HepG2 (cell line): ENCODE measurements around the gene NOCT. TPM values are rescaled to one million over a fixed set of nuclear protein-coding genes. Genes with fewer than 3 reads are reported as not detected.

ENCODE experiments used
- AHR ChIP-seq: IDR thresholded peaks from 2 replicates; pipeline ENCODE4 v1.6.1; 2018; ENCODE audit warnings: missing genetic modification reagents, missing compliant biosample characterization
- HDAC6 ChIP-seq: fragments of 200-600 bp; sonication (generic); IDR thresholded peaks from 2 replicates; pipeline ENCODE4 v1.7.0; 2017; ENCODE audit warnings: mild to moderate bottlenecking, antibody characterized with exemption, low read length, low read depth
- HOXA3 ChIP-seq: sonication (generic); formaldehyde crosslinking; IDR thresholded peaks from 2 replicates; pipeline ENCODE4 v1.5.0; 2020; ENCODE audit warnings: missing genetic modification reagents
- KDM4B ChIP-seq: sonication (generic); formaldehyde crosslinking; IDR thresholded peaks from 2 replicates; pipeline ENCODE4 v1.4.0; 2020; ENCODE audit warnings: missing genetic modification reagents
- KLF6 ChIP-seq: IDR thresholded peaks from 2 replicates; pipeline ENCODE4 v1.8.0; 2016; ENCODE audit warnings: missing biosample characterization, missing genetic modification reagents
- MEIS2 ChIP-seq: sonication (generic); formaldehyde crosslinking; IDR thresholded peaks from 2 replicates; pipeline ENCODE4 v1.9.0; 2021; ENCODE audit warnings: mild to moderate bottlenecking, missing genetic modification reagents
- NFKB2 ChIP-seq: sonication (generic); formaldehyde crosslinking; IDR thresholded peaks from 2 replicates; pipeline ENCODE4 v1.4.0; 2020; ENCODE audit warnings: missing genetic modification reagents, borderline replicate concordance
- NFKBIZ ChIP-seq: IDR thresholded peaks from 2 replicates; pipeline ENCODE4 v1.6.1; 2018; ENCODE audit warnings: missing genetic modification reagents, missing compliant biosample characterization
- SIX4 ChIP-seq: sonication (generic); formaldehyde crosslinking; IDR thresholded peaks from 2 replicates; pipeline ENCODE4 v1.4.0; 2020; ENCODE audit warnings: missing genetic modification reagents
- TAF15 ChIP-seq: fragments of 200-400 bp; formaldehyde crosslinking; IDR thresholded peaks from one replicate; pipeline ENCODE4 v1.6.1; 2018; ENCODE audit warnings: mild to moderate bottlenecking, low read depth, low read length; ENCODE audit not compliant: poor library complexity, severe bottlenecking
- TCF7 ChIP-seq: sonication (generic); IDR thresholded peaks from 2 replicates; pipeline ENCODE4 v1.6.1; 2016; ENCODE audit warnings: antibody characterized with exemption, low read depth
- ZBTB1 ChIP-seq: sonication (generic); formaldehyde crosslinking; IDR thresholded peaks from 2 replicates; pipeline ENCODE4 v1.4.0; 2020; ENCODE audit warnings: missing genetic modification reagents, borderline replicate concordance
- ZNF232 ChIP-seq: sonication (generic); formaldehyde crosslinking; IDR thresholded peaks from 2 replicates; pipeline ENCODE4 v1.4.0; 2020; ENCODE audit warnings: missing genetic modification reagents, borderline replicate concordance
- ZNF451 ChIP-seq: sonication (generic); formaldehyde crosslinking; IDR thresholded peaks from 2 replicates; pipeline ENCODE4 v1.5.0; 2020; ENCODE audit warnings: mild to moderate bottlenecking, missing genetic modification reagents
- ZNF564 ChIP-seq: sonication (generic); formaldehyde crosslinking; IDR thresholded peaks from 2 replicates; pipeline ENCODE4 v1.8.1; 2023; ENCODE audit warnings: mild to moderate bottlenecking, missing genetic modification reagents
- ZNF678 ChIP-seq: sonication (generic); formaldehyde crosslinking; IDR thresholded peaks from 2 replicates; pipeline ENCODE4 v1.4.0; 2020; ENCODE audit warnings: mild to moderate bottlenecking, missing genetic modification reagents
- ZNF792 ChIP-seq: IDR thresholded peaks from 2 replicates; pipeline ENCODE4 v1.6.1; 2016
- ZSCAN12 ChIP-seq: sonication (generic); formaldehyde crosslinking; IDR thresholded peaks from 2 replicates; pipeline ENCODE4 v1.9.0; 2021; ENCODE audit warnings: mild to moderate bottlenecking, missing genetic modification reagents
- ZSCAN29 ChIP-seq: sonication (generic); formaldehyde crosslinking; conservative IDR thresholded peaks from 2 replicates; pipeline ENCODE4 v1.4.0; 2020; ENCODE audit warnings: mild to moderate bottlenecking, missing genetic modification reagents
- polyA plus RNA-seq, 8 experiments: library from polyadenylated mRNA; depleted of rRNA in 3 of 8; stranded (reverse) in 7 of 8; unstranded in 1 of 8; fragments of >200 nt; fragmentation: Illumina TruSeq in 4 of 8; extraction: Trizol in 4 of 8; gene quantifications; 2 replicates each; pipeline versions ENCODE4 v1.2.1 to v1.2.3, GENCODE V29; 2011 to 2016; ENCODE audit warnings: low read depth in 4 of 8, missing spikeins in 1 of 8, mixed read lengths in 1 of 8; ENCODE audit not compliant: insufficient read depth in 1 of 8
- total RNA-seq, 5 experiments: library from RNA; depleted of rRNA; stranded (reverse); fragments of >200 nt; fragmentation: Illumina TruSeq; extraction: Trizol; gene quantifications; 2 replicates each; pipeline ENCODE4 v1.2.3, GENCODE V29; 2016; ENCODE audit warnings: low read depth in 1 of 5
- TF ChIP-seq, protein P1 (sequence below): sonication (generic); formaldehyde crosslinking; IDR thresholded peaks from 2 replicates; pipeline ENCODE4 v1.8.0; 2022; ENCODE audit warnings: mild to moderate bottlenecking, missing genetic modification reagents, moderate library complexity
- TF ChIP-seq, protein P2 (sequence below): sonication (generic); formaldehyde crosslinking; IDR thresholded peaks from 2 replicates; pipeline ENCODE4 v1.4.0; 2020; ENCODE audit warnings: mild to moderate bottlenecking, missing genetic modification reagents
- TF ChIP-seq, protein P3 (sequence below): sonication (generic); formaldehyde crosslinking; IDR thresholded peaks from 2 replicates; pipeline ENCODE4 v1.4.0; 2020; ENCODE audit warnings: missing genetic modification reagents
- TF ChIP-seq, protein P4 (sequence below): sonication (generic); formaldehyde crosslinking; IDR thresholded peaks from 2 replicates; pipeline ENCODE4 v1.9.0; 2021; ENCODE audit warnings: missing genetic modification reagents, mild to moderate bottlenecking, borderline replicate concordance

NOCT gene
- total and polyA plus RNA-seq, 2 of the 13 experiments (the other 11 are each of a cell fraction or from before 2014, with no cell fraction given), result 3.6 to 13.1 TPM

DNA sequence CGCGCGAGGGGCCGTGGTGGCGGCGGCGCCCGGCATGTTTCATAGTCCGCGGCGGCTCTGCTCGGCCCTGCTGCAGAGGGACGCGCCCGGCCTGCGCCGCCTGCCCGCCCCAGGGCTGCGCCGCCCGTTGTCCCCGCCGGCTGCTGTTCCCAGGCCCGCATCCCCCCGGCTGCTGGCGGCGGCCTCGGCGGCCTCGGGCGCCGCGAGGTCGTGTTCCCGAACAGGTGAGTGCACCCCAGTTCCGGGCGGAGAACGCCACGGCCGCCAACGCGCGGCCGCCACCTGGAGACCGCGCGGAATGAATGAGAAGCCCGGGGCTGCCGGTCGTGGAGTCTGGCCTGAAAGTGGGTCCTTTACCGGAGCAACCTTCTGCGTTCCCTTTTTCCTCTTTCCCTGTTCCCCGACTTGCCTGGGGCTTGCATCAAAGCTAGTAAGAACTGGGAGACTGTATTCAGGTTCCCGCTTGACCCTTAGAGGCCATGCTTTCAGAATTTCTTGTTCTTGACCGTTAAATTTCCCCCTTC is 429 bp downstream of the NOCT start (continued):
- TF ChIP-seq, protein P1, sequence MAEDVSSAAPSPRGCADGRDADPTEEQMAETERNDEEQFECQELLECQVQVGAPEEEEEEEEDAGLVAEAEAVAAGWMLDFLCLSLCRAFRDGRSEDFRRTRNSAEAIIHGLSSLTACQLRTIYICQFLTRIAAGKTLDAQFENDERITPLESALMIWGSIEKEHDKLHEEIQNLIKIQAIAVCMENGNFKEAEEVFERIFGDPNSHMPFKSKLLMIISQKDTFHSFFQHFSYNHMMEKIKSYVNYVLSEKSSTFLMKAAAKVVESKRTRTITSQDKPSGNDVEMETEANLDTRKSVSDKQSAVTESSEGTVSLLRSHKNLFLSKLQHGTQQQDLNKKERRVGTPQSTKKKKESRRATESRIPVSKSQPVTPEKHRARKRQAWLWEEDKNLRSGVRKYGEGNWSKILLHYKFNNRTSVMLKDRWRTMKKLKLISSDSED (CRISPR knock-in tag), result no peak
- TF ChIP-seq ZNF451 (CRISPR knock-in tag), result no peak
- no peak for TF ChIP-seq ZNF792 (CRISPR knock-in tag)
- no peak for TF ChIP-seq TCF7
- TF ChIP-seq NFKB2 (CRISPR knock-in tag), result no peak
- no peak for TF ChIP-seq MEIS2 (CRISPR knock-in tag)
- TF ChIP-seq SIX4 (CRISPR knock-in tag), result no peak
- no peak for TF ChIP-seq ZNF232 (CRISPR knock-in tag)
- TF ChIP-seq KLF6 (CRISPR knock-in tag), result no peak
- TF ChIP-seq ZNF564, result no peak
- TF ChIP-seq TAF15, result no peak
- TF ChIP-seq ZSCAN29 (CRISPR knock-in tag), result no peak
- no peak for TF ChIP-seq ZSCAN12 (CRISPR knock-in tag)
- no peak for TF ChIP-seq ZBTB1
- no peak for TF ChIP-seq AHR
- TF ChIP-seq KDM4B, result no peak
- TF ChIP-seq HDAC6, result no peak
- no peak for TF ChIP-seq NFKBIZ (CRISPR knock-in tag)
- TF ChIP-seq, protein P2, sequence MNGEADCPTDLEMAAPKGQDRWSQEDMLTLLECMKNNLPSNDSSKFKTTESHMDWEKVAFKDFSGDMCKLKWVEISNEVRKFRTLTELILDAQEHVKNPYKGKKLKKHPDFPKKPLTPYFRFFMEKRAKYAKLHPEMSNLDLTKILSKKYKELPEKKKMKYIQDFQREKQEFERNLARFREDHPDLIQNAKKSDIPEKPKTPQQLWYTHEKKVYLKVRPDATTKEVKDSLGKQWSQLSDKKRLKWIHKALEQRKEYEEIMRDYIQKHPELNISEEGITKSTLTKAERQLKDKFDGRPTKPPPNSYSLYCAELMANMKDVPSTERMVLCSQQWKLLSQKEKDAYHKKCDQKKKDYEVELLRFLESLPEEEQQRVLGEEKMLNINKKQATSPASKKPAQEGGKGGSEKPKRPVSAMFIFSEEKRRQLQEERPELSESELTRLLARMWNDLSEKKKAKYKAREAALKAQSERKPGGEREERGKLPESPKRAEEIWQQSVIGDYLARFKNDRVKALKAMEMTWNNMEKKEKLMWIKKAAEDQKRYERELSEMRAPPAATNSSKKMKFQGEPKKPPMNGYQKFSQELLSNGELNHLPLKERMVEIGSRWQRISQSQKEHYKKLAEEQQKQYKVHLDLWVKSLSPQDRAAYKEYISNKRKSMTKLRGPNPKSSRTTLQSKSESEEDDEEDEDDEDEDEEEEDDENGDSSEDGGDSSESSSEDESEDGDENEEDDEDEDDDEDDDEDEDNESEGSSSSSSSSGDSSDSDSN (CRISPR knock-in tag), result peak; percentile 69; the same call in 1 of the 2 replicates
- no peak for TF ChIP-seq HOXA3 (CRISPR knock-in tag)
- TF ChIP-seq, protein P3, sequence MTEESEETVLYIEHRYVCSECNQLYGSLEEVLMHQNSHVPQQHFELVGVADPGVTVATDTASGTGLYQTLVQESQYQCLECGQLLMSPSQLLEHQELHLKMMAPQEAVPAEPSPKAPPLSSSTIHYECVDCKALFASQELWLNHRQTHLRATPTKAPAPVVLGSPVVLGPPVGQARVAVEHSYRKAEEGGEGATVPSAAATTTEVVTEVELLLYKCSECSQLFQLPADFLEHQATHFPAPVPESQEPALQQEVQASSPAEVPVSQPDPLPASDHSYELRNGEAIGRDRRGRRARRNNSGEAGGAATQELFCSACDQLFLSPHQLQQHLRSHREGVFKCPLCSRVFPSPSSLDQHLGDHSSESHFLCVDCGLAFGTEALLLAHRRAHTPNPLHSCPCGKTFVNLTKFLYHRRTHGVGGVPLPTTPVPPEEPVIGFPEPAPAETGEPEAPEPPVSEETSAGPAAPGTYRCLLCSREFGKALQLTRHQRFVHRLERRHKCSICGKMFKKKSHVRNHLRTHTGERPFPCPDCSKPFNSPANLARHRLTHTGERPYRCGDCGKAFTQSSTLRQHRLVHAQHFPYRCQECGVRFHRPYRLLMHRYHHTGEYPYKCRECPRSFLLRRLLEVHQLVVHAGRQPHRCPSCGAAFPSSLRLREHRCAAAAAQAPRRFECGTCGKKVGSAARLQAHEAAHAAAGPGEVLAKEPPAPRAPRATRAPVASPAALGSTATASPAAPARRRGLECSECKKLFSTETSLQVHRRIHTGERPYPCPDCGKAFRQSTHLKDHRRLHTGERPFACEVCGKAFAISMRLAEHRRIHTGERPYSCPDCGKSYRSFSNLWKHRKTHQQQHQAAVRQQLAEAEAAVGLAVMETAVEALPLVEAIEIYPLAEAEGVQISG (CRISPR knock-in tag), result no peak; the same call in none of the 2 replicates
- 0 out of 2 replicates have a peak, but pooled peaks have one; percentile 13 for TF ChIP-seq ZNF678 (CRISPR knock-in tag)
- TF ChIP-seq, protein P4, sequence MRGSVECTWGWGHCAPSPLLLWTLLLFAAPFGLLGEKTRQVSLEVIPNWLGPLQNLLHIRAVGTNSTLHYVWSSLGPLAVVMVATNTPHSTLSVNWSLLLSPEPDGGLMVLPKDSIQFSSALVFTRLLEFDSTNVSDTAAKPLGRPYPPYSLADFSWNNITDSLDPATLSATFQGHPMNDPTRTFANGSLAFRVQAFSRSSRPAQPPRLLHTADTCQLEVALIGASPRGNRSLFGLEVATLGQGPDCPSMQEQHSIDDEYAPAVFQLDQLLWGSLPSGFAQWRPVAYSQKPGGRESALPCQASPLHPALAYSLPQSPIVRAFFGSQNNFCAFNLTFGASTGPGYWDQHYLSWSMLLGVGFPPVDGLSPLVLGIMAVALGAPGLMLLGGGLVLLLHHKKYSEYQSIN (CRISPR knock-in tag), result no peak; the same call in 1 of the 2 replicates
